Endothelial cell of umbilical vein (primary cell): Measurements from ENCODE around the gene COL23A1. TPM values are rescaled to one million over a fixed set of nuclear protein-coding genes. Genes with fewer than 3 reads are reported as not detected.

Experiments used
- BruUV-seq: library from RNA; stranded (reverse); fragments of 400-500 nt; replicated peaks from 2 replicates; lab custom pipeline; 2021; lab: Mats Ljungman, UMichigan
- CTCF ChIA-PET: fragments of 300-600, 350-600 bp; sonication (Branson Sonifier 250); formaldehyde crosslinking; loops from one replicate; lab custom pipeline; 2021; ENCODE audit warnings: antibody characterized with exemption, inconsistent platforms; lab: Charles Lee
- POLR2A ChIA-PET: fragments of 300-600, 350-600 bp; sonication (Branson Sonifier 250); formaldehyde crosslinking; loops from one replicate; lab custom pipeline; 2021; ENCODE audit warnings: antibody characterized with exemption, inconsistent platforms; lab: Charles Lee
- DNase-seq: peaks from one replicate; pipeline ENCODE4 v3.0.0-alpha.2; 2011; ENCODE audit warnings: low read depth, low spot score
- FAIRE-seq: peaks from 2 replicates; lab custom pipeline; 2011; peaks lifted over from hg19 to GRCh38; lab: Jason Lieb, UNC
- H2AFZ ChIP-seq: 2 replicates; pipeline ENCODE4 v1.6.0; 2012; ENCODE audit warnings: low read depth, low read length, control low read depth, inconsistent platforms
- H3K27ac ChIP-seq: 2 replicates; pipeline ENCODE4 v1.5.1; 2011; ENCODE audit warnings: low read depth, mild to moderate bottlenecking, control low read depth, low read length, moderate library complexity; ENCODE audit not compliant: insufficient read depth
- H3K27me3 ChIP-seq, 2 experiments: 2 replicates each; pipeline versions ENCODE4 v1.6.0 to v1.6.1; 2011; ENCODE audit warnings: low read length in 2 of 2, mixed read lengths in 1 of 2; ENCODE audit not compliant: control insufficient read depth in 2 of 2, insufficient read depth in 2 of 2
- H3K36me3 ChIP-seq, 2 experiments: 2 replicates in 1 of 2; 3 replicates in 1 of 2; pipeline ENCODE4 v1.5.1; 2011; ENCODE audit warnings: low read length in 2 of 2, mild to moderate bottlenecking in 1 of 2, moderate library complexity in 1 of 2; ENCODE audit not compliant: control insufficient read depth in 2 of 2, insufficient read depth in 2 of 2; ENCODE audit errors: extremely low read depth in 1 of 2
- H3K4me1 ChIP-seq: 3 replicates; pipeline ENCODE4 v1.5.1; 2011; ENCODE audit warnings: mild to moderate bottlenecking, low read length; ENCODE audit not compliant: control insufficient read depth, insufficient read depth; ENCODE audit errors: extremely low read depth
- H3K4me2 ChIP-seq: 2 replicates; pipeline ENCODE4 v1.6.1; 2011; ENCODE audit warnings: low read length, control low read depth, mixed read lengths; ENCODE audit not compliant: insufficient read depth
- H3K4me3 ChIP-seq, 3 experiments: fragments of 200-600 bp in 1 of 3; sonication (generic), shearing (Covaris generic) in 1 of 3; replicated peaks in 1 of 3; 2 replicates each; pipeline ENCODE4 v1.5.1; 2011 to 2016; ENCODE audit warnings: control low read depth in 3 of 3, low read length in 3 of 3, mild to moderate bottlenecking in 2 of 3, inconsistent platforms in 1 of 3, low read depth in 1 of 3, moderate library complexity in 1 of 3; ENCODE audit not compliant: insufficient read depth in 1 of 3
- H3K79me2 ChIP-seq: 2 replicates; pipeline ENCODE4 v1.6.0; 2012; ENCODE audit warnings: low read length, inconsistent platforms; ENCODE audit not compliant: control insufficient read depth, insufficient read depth
- H3K9ac ChIP-seq: replicated peaks from 2 replicates; pipeline ENCODE3; 2011; ENCODE audit warnings: low read length, control low read depth; ENCODE audit not compliant: insufficient read depth; ENCODE audit errors: extremely low read depth
- H3K9me1 ChIP-seq: replicated peaks from 3 replicates; pipeline ENCODE4 v1.6.0; 2011; ENCODE audit warnings: mild to moderate bottlenecking, low read length; ENCODE audit not compliant: control insufficient read depth, insufficient read depth; ENCODE audit errors: extremely low read depth
- H3K9me3 ChIP-seq: replicated peaks from 2 replicates; pipeline ENCODE4 v1.5.1; 2012; ENCODE audit warnings: low read length, inconsistent platforms; ENCODE audit not compliant: control insufficient read depth, insufficient read depth
- H4K20me1 ChIP-seq: replicated peaks from 2 replicates; pipeline ENCODE3; 2011; ENCODE audit warnings: mild to moderate bottlenecking, low read length; ENCODE audit not compliant: control insufficient read depth, insufficient read depth; ENCODE audit errors: extremely low read depth
- EZH2 ChIP-seq: IDR thresholded peaks from 2 replicates; pipeline ENCODE4 v1.6.1; 2012; ENCODE audit warnings: borderline replicate concordance, low read depth, mild to moderate bottlenecking, moderate library complexity, low read length, inconsistent platforms; ENCODE audit not compliant: severe bottlenecking
- FOS ChIP-seq: IDR thresholded peaks from 2 replicates; pipeline ENCODE4 v1.6.1; 2011; ENCODE audit warnings: mild to moderate bottlenecking, low read length, moderate library complexity, borderline replicate concordance; ENCODE audit not compliant: insufficient read depth
- GATA2 ChIP-seq: IDR thresholded peaks from 2 replicates; pipeline ENCODE4 v1.7.0; 2011; ENCODE audit warnings: low read depth, mild to moderate bottlenecking, moderate library complexity, mixed read lengths, low read length; ENCODE audit not compliant: insufficient read length, insufficient read depth
- JUN ChIP-seq: IDR thresholded peaks from 2 replicates; pipeline ENCODE4 v1.6.1; 2011; ENCODE audit warnings: borderline replicate concordance, low read depth; ENCODE audit not compliant: insufficient read length, insufficient read depth
- MAX ChIP-seq: IDR thresholded peaks from 2 replicates; pipeline ENCODE4 v1.6.1; 2011; ENCODE audit not compliant: insufficient read depth, insufficient read length
- MYC ChIP-seq: IDR thresholded peaks from one replicate; pipeline ENCODE4 v1.6.1; 2011; ENCODE audit warnings: mild to moderate bottlenecking, low read depth, low read length
- POLR2A ChIP-seq: IDR thresholded peaks from 2 replicates; pipeline ENCODE4 v1.6.1; 2012; ENCODE audit warnings: low read depth, mild to moderate bottlenecking, control low read depth, low read length
- POLR2AphosphoS5 ChIP-seq: IDR thresholded peaks from 2 replicates; pipeline ENCODE4 v1.6.1; 2012; ENCODE audit warnings: low read depth, mild to moderate bottlenecking, control low read depth, low read length, moderate library complexity; ENCODE audit not compliant: insufficient read depth
- dilution Hi-C: fragments of 300-500 bp; cut with MboI; formaldehyde crosslinking; loops from one replicate; pipeline ENCODE4 v1.15.0; 2019; ENCODE audit warnings: low sequenced_read_pairs; ENCODE audit not compliant: extremely low pct_ligation_motif_present
- intact Hi-C: fragments of 100-400 bp; cut with micrococcal nuclease; formaldehyde crosslinking; loops from one replicate; pipeline ENCODE4 v1.10.0; 2022
- polyA plus RNA-seq, 4 experiments: library from polyadenylated mRNA; depleted of rRNA in 3 of 4; stranded (reverse) in 3 of 4; unstranded in 1 of 4; fragments of >200 nt; gene quantifications; 2 replicates each; pipeline versions ENCODE4 v1.2.1 to v1.2.3, GENCODE V29; 2011 to 2012; ENCODE audit warnings: missing spikeins in 1 of 4
- total RNA-seq: library from RNA; stranded (reverse); gene quantifications from 2 replicates; pipeline ENCODE4 v1.2.3, GENCODE V29; 2021
- TF ChIP-seq, protein P1 (sequence below), 2 donors: IDR thresholded peaks; 1 replicate in 1 of 2; 2 replicates in 1 of 2; pipeline ENCODE4 v1.5.1; 2011; ENCODE audit warnings: low read length in 2 of 2, mild to moderate bottlenecking in 2 of 2, moderate library complexity in 2 of 2, control low read depth in 1 of 2, inconsistent platforms in 1 of 2, low read depth in 1 of 2; ENCODE audit not compliant: insufficient read depth in 1 of 2; ENCODE audit errors: extremely low read depth in 1 of 2

The COL23A1 gene
- total and polyA plus RNA-seq, 2 donors (not counting 3 experiments of a cell fraction or from before 2014, with no cell fraction given) = not detected

DNA sequence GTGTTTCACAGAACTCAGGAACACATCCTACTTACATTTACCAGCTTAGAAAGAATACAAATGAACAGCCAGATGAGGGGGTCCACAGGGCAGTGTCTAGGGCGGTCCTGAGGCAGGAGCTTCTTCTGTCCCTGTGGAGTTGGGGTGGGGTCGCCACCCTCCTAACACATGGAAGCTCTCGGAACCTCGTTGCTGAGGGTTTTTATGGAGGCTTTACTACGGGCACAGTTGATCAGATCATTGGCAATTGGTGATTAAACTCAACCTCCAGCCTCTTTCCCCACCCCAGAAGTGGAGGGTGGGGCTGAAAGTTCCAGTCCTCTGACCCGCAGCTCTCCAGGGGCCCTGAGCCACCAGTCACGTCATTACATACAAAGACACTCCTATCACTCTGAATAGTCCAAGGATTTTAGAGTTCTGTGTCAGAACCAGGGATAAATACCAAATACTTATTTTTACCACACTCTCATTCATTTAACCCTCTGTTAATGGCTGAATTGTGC is 156.9 kb downstream of the COL23A1 start:
- Histone ChIP-seq H3K27me3 (no peaks in the 10 kb centered on the region), H3K4me2 (no peak overlapping the region), H3K9me3 (no peaks in the 10 kb centered on the region), H2AFZ (no peak overlapping the region), H3K79me2 (no peaks in the 10 kb centered on the region), H4K20me1 (no peaks in the 10 kb centered on the region), H3K9ac (no peak overlapping the region), H3K27ac (no peak overlapping the region), H3K4me3 (no peak overlapping the region), H3K9me1 (no peaks in the 10 kb centered on the region), H3K4me1 (no peaks in the 10 kb centered on the region), H3K36me3 (no peaks in the 10 kb centered on the region)
- intact Hi-C loops (no loop called here), dilution Hi-C loops (no loop called here)
- DNase-seq (no peak), FAIRE-seq (no peak)
- TF ChIP-seq EZH2 (no peak), POLR2A (no peak), POLR2AphosphoS5 (no peak), GATA2 (no peak), MYC (no peak), FOS (no peak), JUN (no peak), MAX (no peak)
- TF ChIP-seq, protein P1, sequence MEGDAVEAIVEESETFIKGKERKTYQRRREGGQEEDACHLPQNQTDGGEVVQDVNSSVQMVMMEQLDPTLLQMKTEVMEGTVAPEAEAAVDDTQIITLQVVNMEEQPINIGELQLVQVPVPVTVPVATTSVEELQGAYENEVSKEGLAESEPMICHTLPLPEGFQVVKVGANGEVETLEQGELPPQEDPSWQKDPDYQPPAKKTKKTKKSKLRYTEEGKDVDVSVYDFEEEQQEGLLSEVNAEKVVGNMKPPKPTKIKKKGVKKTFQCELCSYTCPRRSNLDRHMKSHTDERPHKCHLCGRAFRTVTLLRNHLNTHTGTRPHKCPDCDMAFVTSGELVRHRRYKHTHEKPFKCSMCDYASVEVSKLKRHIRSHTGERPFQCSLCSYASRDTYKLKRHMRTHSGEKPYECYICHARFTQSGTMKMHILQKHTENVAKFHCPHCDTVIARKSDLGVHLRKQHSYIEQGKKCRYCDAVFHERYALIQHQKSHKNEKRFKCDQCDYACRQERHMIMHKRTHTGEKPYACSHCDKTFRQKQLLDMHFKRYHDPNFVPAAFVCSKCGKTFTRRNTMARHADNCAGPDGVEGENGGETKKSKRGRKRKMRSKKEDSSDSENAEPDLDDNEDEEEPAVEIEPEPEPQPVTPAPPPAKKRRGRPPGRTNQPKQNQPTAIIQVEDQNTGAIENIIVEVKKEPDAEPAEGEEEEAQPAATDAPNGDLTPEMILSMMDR (IDR thresholded peaks at IDR 0.05; ENCODE audit: extremely low read depth in 1 of 2, insufficient read depth in 1 of 2, low read depth in 1 of 2, low read length in 2 of 2) = no peak
- ChIA-PET CTCF (interaction anchor here (1.1 kb wide), 1 partner anchor 28 kb away, joined by 3 read pairs; no protein-coding TSS in a partner anchor), POLR2A (no interaction called here)
- BruUV-seq = no TSS peak
